Ovary (tissue), 9 donors: ENCODE data around the gene HNRNPLL. TPM values are rescaled to one million over a fixed set of nuclear protein-coding genes. Genes with fewer than 3 reads are reported as not detected.

Experiments
- DNase-seq, 5 donors: peaks; one replicate each; pipeline ENCODE4 v3.0.0-alpha.2; 2019 to 2020
- H3K27ac ChIP-seq, 2 donors: fragments of 200-600 bp; one replicate each; pipeline versions ENCODE4 v1.5.1 to v1.8.0; 2019 to 2022
- H3K27me3 ChIP-seq: fragments of 200-600 bp; one replicate; pipeline ENCODE4 v1.8.0; 2022
- H3K36me3 ChIP-seq: fragments of 200-600 bp; sonication (generic); one replicate; pipeline ENCODE4 v1.5.1; 2019
- H3K4me1 ChIP-seq: one replicate; pipeline ENCODE4 v1.8.1; 2013; ENCODE audit warnings: mild to moderate bottlenecking, moderate library complexity; ENCODE audit not compliant: insufficient read depth
- H3K4me3 ChIP-seq: fragments of 200-600 bp; sonication (generic); one replicate; pipeline ENCODE4 v1.5.1; 2017
- H3K9me3 ChIP-seq, 2 donors: fragments of 200-600 bp in 1 of 2; sonication (generic) in 1 of 2; one replicate each; pipeline versions ENCODE4 v1.5.1 to v1.8.1; 2013 to 2019; ENCODE audit warnings: mild to moderate bottlenecking in 1 of 2, moderate library complexity in 1 of 2
- CTCF ChIP-seq, 3 donors: fragments of 450-650 bp in 2 of 3; fragments of 200-600 bp in 1 of 3; IDR thresholded peaks; one replicate each; pipeline versions ENCODE4 v1.5.1 to v1.8.0; 2016 to 2022; ENCODE audit warnings: antibody characterized with exemption in 3 of 3, mild to moderate bottlenecking in 1 of 3
- EP300 ChIP-seq: sonication (generic); formaldehyde crosslinking; IDR thresholded peaks from one replicate; pipeline ENCODE4 v1.6.1; 2017; ENCODE audit warnings: antibody characterized with exemption
- POLR2A ChIP-seq: fragments of 450-650 bp; IDR thresholded peaks from one replicate; pipeline ENCODE4 v1.6.1; 2017; ENCODE audit warnings: antibody characterized with exemption, mild to moderate bottlenecking, moderate library complexity
- WGBS, 3 donors: extraction: QIAGEN DNeasy Blood & Tissue Kit in 1 of 3; methylation state at CpG; one replicate each; pipeline versions ENCODE4 v1.1.5 to v1.1.7; 2013 to 2017; 5-methylcytosine and 5-hydroxymethylcytosine counted together
- intact Hi-C, 4 donors: fragments of 100-400 bp; cut with DNase I; formaldehyde crosslinking; loops; one replicate each; pipeline versions ENCODE4 v1.11.0 to v1.15.1; 2022 to 2023
- polyA plus RNA-seq, 2 donors: library from polyadenylated mRNA; stranded (reverse); fragments of 200-250 nt in 1 of 2; fragments of 350-450 nt in 1 of 2; fragmentation: Illumina TruSeq in 1 of 2; extraction: RNeasy Lipid Tissue Mini Kit (QIAGEN cat#74804) in 1 of 2; gene quantifications; one replicate each; pipeline ENCODE4 v1.2.3, GENCODE V29; 2013 to 2014
- total RNA-seq, 7 donors: library from RNA; depleted of rRNA in 2 of 7; stranded (reverse); fragments of >200 nt in 2 of 7; fragmentation: NEBNext Ultra II Directional in 3 of 7; extraction: Animal tissue kit (Norgen Biotek cat#: 25700) in 3 of 7; gene quantifications; one replicate each; pipeline versions ENCODE4 v1.1.0 to v1.2.4, GENCODE V29; 2016 to 2023
- donor health status: DM: no; HTN: no; CAD: no; lungs with moderate emphysema.
- donor health status: DM: no; HTN: no; CAD: no.
- donor health status: Bipolar disorder and iron deficiency.
- donor health status: DM: yes; HTN: yes; CAD: no.
- donor health status: DM: no; HTN: no; CAD: no.
- donor health status: DM: yes; HTN: yes; CAD: no.

Gene HNRNPLL
- total and polyA plus RNA-seq, 9 donors: 19.1 to 59.2 (median 47.1) TPM

- no peaks in the 10 kb centered on the region for H3K36me3 ChIP-seq
- H3K27me3 ChIP-seq: no peaks in the 10 kb centered on the region
- H3K4me3 ChIP-seq: no peak overlapping the region
- DNase-seq: no peak
- TF ChIP-seq CTCF (IDR thresholded peaks at IDR 0.05): no peak
- no peak for TF ChIP-seq EP300
- TF ChIP-seq POLR2A: no peak
- no peak overlapping the region for H3K27ac ChIP-seq
- intact Hi-C loops: no loop called here
- H3K9me3 ChIP-seq: no peaks in the 10 kb centered on the region
- no peaks in the 10 kb centered on the region for H3K4me1 ChIP-seq
These were observed 41.0 kb downstream of the HNRNPLL start for GRCh38 chr2:38561691-38562090.

GRCh38 chr2:38560092-38560491, 42.6 kb downstream of the HNRNPLL start:
- no peak overlapping the region for H3K4me3 ChIP-seq
- TF ChIP-seq EP300: no peak
- intact Hi-C loops: no loop called here
- no peaks in the 10 kb centered on the region for H3K4me1 ChIP-seq
- DNase-seq: no peak
- no peaks in the 10 kb centered on the region for H3K36me3 ChIP-seq
- no peaks in the 10 kb centered on the region for H3K9me3 ChIP-seq
- WGBS, 3 donors: 96 to 99% (median 96%) methylated on average over 2 of the region's 2 CpGs
- no peaks in the 10 kb centered on the region for H3K27me3 ChIP-seq
- H3K27ac ChIP-seq: no peak overlapping the region

- intact Hi-C loops: no loop called here
- no peaks in the 10 kb centered on the region for H3K9me3 ChIP-seq
- no peaks in the 10 kb centered on the region for H3K27me3 ChIP-seq
- TF ChIP-seq POLR2A (no peak), CTCF (IDR thresholded peaks at IDR 0.05) (no peak), EP300 (no peak)
- H3K27ac ChIP-seq: no peak overlapping the region
- DNase-seq: no peak
- no peaks in the 10 kb centered on the region for H3K36me3 ChIP-seq
- no peak overlapping the region for H3K4me3 ChIP-seq
- H3K4me1 ChIP-seq: no peaks in the 10 kb centered on the region
- 95 to 97% (median 96%) methylated on average over 5 of the region's 5 CpGs for WGBS, 3 donors
These were observed 44.7 kb downstream of the HNRNPLL start for GRCh38 chr2:38557981-38558380.

- intact Hi-C loops: no loop called here
- no peaks in the 10 kb centered on the region for H3K27me3 ChIP-seq
- no peaks in the 10 kb centered on the region for H3K36me3 ChIP-seq
- TF ChIP-seq CTCF (IDR thresholded peaks at IDR 0.05) (no peak), POLR2A (no peak), EP300 (no peak)
- H3K4me3 ChIP-seq: no peak overlapping the region
- no peak overlapping the region for H3K27ac ChIP-seq
- no peaks in the 10 kb centered on the region for H3K4me1 ChIP-seq
- DNase-seq: no peak
- WGBS, 3 donors: 84 to 88% (median 87%) methylated on average over 2 of the region's 2 CpGs
- H3K9me3 ChIP-seq: no peaks in the 10 kb centered on the region
These were observed 45.5 kb downstream of the HNRNPLL start for GRCh38 chr2:38557217-38557616.

GRCh38 chr2:38556006-38556801, 46.5 kb downstream of the HNRNPLL start:
- DNase-seq: no peak
- intact Hi-C loops: no loop called here
- peaks cover 0 to 3% of the 10 kb centered on the region in 2 donors for H3K9me3 ChIP-seq
- no peak overlapping the region for H3K27ac ChIP-seq
- WGBS, 3 donors: 87 to 88% (median 88%) methylated on average over 6 of the region's 6 CpGs
- H3K4me3 ChIP-seq: no peak overlapping the region
- H3K4me1 ChIP-seq: no peaks in the 10 kb centered on the region
- no peaks in the 10 kb centered on the region for H3K36me3 ChIP-seq
- TF ChIP-seq EP300 (no peak), POLR2A (no peak)
- no peaks in the 10 kb centered on the region for H3K27me3 ChIP-seq
